Pancreas (tissue), 10 donors: ENCODE results near the gene RND2. TPM values are rescaled to one million over a fixed set of nuclear protein-coding genes. Genes with fewer than 3 reads are reported as not detected.

Source experiments
- ATAC-seq, 4 donors: fragments of 200-7000 bp; cut with Tn5 transposase; one replicate each; pipeline versions ENCODE4 v1.8.0 to v1.9.1; 2020; ENCODE audit warnings: mild to moderate bottlenecking in 4 of 4, moderate library complexity in 4 of 4
- DNase-seq, 6 donors: peaks; one replicate each; pipeline ENCODE4 v3.0.0-alpha.2; 2020
- FAIRE-seq: peaks from 2 replicates; lab custom pipeline; 2012; peaks lifted over from hg19 to GRCh38; lab: Jason Lieb, UNC
- H3K27ac ChIP-seq, 4 donors: fragments of 200-600 bp; sonication (generic); 1 replicate in 3 of 4; 2 replicates in 1 of 4; pipeline versions ENCODE4 v1.5.0 to v1.8.0; 2020
- H3K27me3 ChIP-seq, 4 donors: fragments of 200-600 bp; one replicate each; pipeline ENCODE4 v1.8.0; 2021
- H3K36me3 ChIP-seq, 3 donors: fragments of 200-600 bp; sonication (generic) in 1 of 3; one replicate each; pipeline versions ENCODE4 v1.5.0 to v1.8.0; 2020 to 2021
- H3K4me1 ChIP-seq, 3 donors: fragments of 200-600 bp; one replicate each; pipeline ENCODE4 v1.8.0; 2021
- H3K4me3 ChIP-seq, 4 donors: fragments of 200-600 bp; sonication (generic) in 2 of 4; one replicate each; pipeline versions ENCODE4 v1.5.0 to v1.8.0; 2020 to 2021
- H3K9me3 ChIP-seq, 4 donors: fragments of 200-600 bp; one replicate each; pipeline ENCODE4 v1.8.0; 2021
- CTCF ChIP-seq, 4 donors: fragments of 200-600 bp; sonication (generic) in 3 of 4; IDR thresholded peaks; one replicate each; pipeline versions ENCODE4 v1.5.0 to v1.8.0; 2021; ENCODE audit warnings: antibody characterized with exemption in 4 of 4
- WGBS, 2 donors: extraction: QIAGEN DNeasy Blood & Tissue Kit; methylation state at CpG; one replicate each; pipeline ENCODE4 v1.1.7; 2013; 5-methylcytosine and 5-hydroxymethylcytosine counted together
- intact Hi-C, 3 donors: fragments of 100-400 bp; cut with DNase I; formaldehyde crosslinking; loops; one replicate each; pipeline versions ENCODE4 v1.11.1 to v1.14.2; 2022
- polyA plus RNA-seq, 2 donors: library from polyadenylated mRNA; stranded (reverse); fragments of 200-250 nt; gene quantifications; one replicate each; pipeline ENCODE4 v1.2.3, GENCODE V29; 2013
- total RNA-seq, 6 donors: library from RNA; stranded (reverse); fragmentation: NEBNext Ultra II Directional in 4 of 6; extraction: Animal tissue kit (Norgen Biotek cat#: 25700) in 4 of 6; gene quantifications; one replicate each; pipeline versions ENCODE4 v1.2.1 to v1.2.4, GENCODE V29; 2021 to 2023
- donor health status: healthy with polysubstance abuse.
- donor health status: DM: no; HTN: no; CAD: no; lungs with moderate emphysema.
- donor health status: DM: no; HTN: no; CAD: no.
- donor health status: control.
- donor health status: control.
- donor health status: Bipolar disorder and iron deficiency.
- donor health status: DM: yes; HTN: yes; CAD: no.
- donor health status: DM: no; HTN: no; CAD: no.
- donor health status: DM: no; HTN: no; CAD: no.
- donor health status: DM: yes; HTN: yes; CAD: no.

The RND2 gene
- total and polyA plus RNA-seq, 8 donors, result 0.22 to 1.1 (median 0.57) TPM

GRCh38 chr17:43014020-43014648 lies 10.9 kb upstream of the RND2 start:
- Histone ChIP-seq H3K27ac (no peak overlapping the region), H3K9me3 (no peaks in the 10 kb centered on the region), H3K4me3 (no peak overlapping the region), H3K4me1 (peaks cover 0 to 3% (median 0%) of the 10 kb centered on the region in 3 donors), H3K36me3 (no peaks in the 10 kb centered on the region), H3K27me3 (no peaks in the 10 kb centered on the region)
- WGBS, 2 donors, result 81 to 86% methylated on average over 12 of the region's 12 CpGs
- TF ChIP-seq CTCF (IDR thresholded peaks at IDR 0.05), result no peak
- intact Hi-C loops, result no loop called here
- FAIRE-seq (no peak), ATAC-seq (no peak), DNase-seq (peak in 1 of 6 donors; percentile 66)

- H3K27me3 ChIP-seq, result no peaks in the 10 kb centered on the region
- no peak overlapping the region for H3K4me3 ChIP-seq
- no peak for ATAC-seq
- no peaks in the 10 kb centered on the region for H3K9me3 ChIP-seq
- intact Hi-C loops, result no loop called here
- peaks cover 0 to 4% (median 0%) of the 10 kb centered on the region in 3 donors for H3K4me1 ChIP-seq
- H3K27ac ChIP-seq, result peak overlapping the region in 1 of 4 donors; percentile 5
- no peak for TF ChIP-seq CTCF (IDR thresholded peaks at IDR 0.05)
- FAIRE-seq, result no peak
- H3K36me3 ChIP-seq, result no peaks in the 10 kb centered on the region
- WGBS, 2 donors, result 80 to 90% methylated on average over 8 of the region's 8 CpGs
- no peak for DNase-seq
Measured at GRCh38 chr17:43014649-43015542, 10.1 kb upstream of the RND2 start.

- no peak overlapping the region for H3K4me3 ChIP-seq
- no peak for ATAC-seq
- no peak overlapping the region for H3K27ac ChIP-seq
- 73 to 76% methylated on average over 9 of the region's 9 CpGs for WGBS, 2 donors
- intact Hi-C loops, result no loop called here
- H3K9me3 ChIP-seq, result no peaks in the 10 kb centered on the region
- no peaks in the 10 kb centered on the region for H3K27me3 ChIP-seq
- peaks cover 0 to 4% (median 0%) of the 10 kb centered on the region in 3 donors for H3K4me1 ChIP-seq
- peak in 2 of 6 donors; percentile 18 to 50 for DNase-seq
- H3K36me3 ChIP-seq, result no peaks in the 10 kb centered on the region
- TF ChIP-seq CTCF (IDR thresholded peaks at IDR 0.05), result no peak
- no peak for FAIRE-seq
Measured at GRCh38 chr17:43015579-43015978, 9.5 kb upstream of the RND2 start.

- no peak overlapping the region for H3K4me3 ChIP-seq
- no peaks in the 10 kb centered on the region for H3K27me3 ChIP-seq
- H3K36me3 ChIP-seq, result no peaks in the 10 kb centered on the region
- FAIRE-seq, result no peak
- peak in 1 of 6 donors; percentile 62 for DNase-seq
- no peak overlapping the region for H3K27ac ChIP-seq
- peaks cover 0 to 4% (median 0%) of the 10 kb centered on the region in 3 donors for H3K4me1 ChIP-seq
- WGBS, 2 donors, result 87% methylated on average over 7 of the region's 7 CpGs
- intact Hi-C loops, result no loop called here
- TF ChIP-seq CTCF (IDR thresholded peaks at IDR 0.05), result no peak
- no peaks in the 10 kb centered on the region for H3K9me3 ChIP-seq
- ATAC-seq, result no peak
Measured at GRCh38 chr17:43016216-43016615, 8.8 kb upstream of the RND2 start.
